K562 (cell line): ENCODE data around the gene TRPM8. TPM values are rescaled to one million over a fixed set of nuclear protein-coding genes. Genes with fewer than 3 reads are reported as not detected.
A peak's percentile ranks its signal among the peaks of the same experiment; 100 is the strongest.

Experiments used
- ATAC-seq: fragments of 200-7000 bp; cut with Tn5 transposase; 3 replicates; pipeline ENCODE4 v1.9.1; 2020; ENCODE audit warnings: moderate library complexity
- BruUV-seq: library from RNA; stranded (reverse); fragments of 400-500 nt; replicated peaks from 2 replicates; lab custom pipeline; 2021; lab: Mats Ljungman, UMichigan
- CTCF ChIA-PET: fragments of 300-600 bp; formaldehyde crosslinking; extraction: SDS; loops from one replicate; lab custom pipeline; 2021; ENCODE audit warnings: low intra/inter-chr PET ratio; lab: Yijun Ruan, JAX
- POLR2A ChIA-PET: fragments of 300-600, 350-650 bp; sonication (Branson Sonifier 250); formaldehyde crosslinking; extraction: SDS; loops from one replicate; lab custom pipeline; 2021; ENCODE audit warnings: antibody characterized with exemption, inconsistent platforms; lab: Yijun Ruan, JAX
- DNase-seq, 4 experiments: peaks; one replicate each; pipeline versions ENCODE4 v3.0.0 to v3.0.0-alpha.2; 2011 to 2018; ENCODE audit warnings: low spot score in 3 of 4, mixed read lengths in 3 of 4; ENCODE audit errors: extremely low read depth in 1 of 4
- FAIRE-seq: peaks from 2 replicates; lab custom pipeline; 2011; peaks lifted over from hg19 to GRCh38; lab: Jason Lieb, UNC
- H2AFZ ChIP-seq: 2 replicates; pipeline ENCODE4 v1.6.0; 2011; ENCODE audit warnings: low read depth, low read length, control low read depth, inconsistent platforms
- H3K27ac ChIP-seq: fragments of 200-600 bp; 3 replicates; pipeline ENCODE4 v1.8.0; 2011; ENCODE audit warnings: low read depth, mild to moderate bottlenecking, control low read depth, inconsistent platforms, low read length, moderate library complexity, mixed read lengths; ENCODE audit errors: extremely low read depth
- H3K27me3 ChIP-seq, 2 experiments: fragments of 300-600 bp in 1 of 2; 2 replicates in 1 of 2; 3 replicates in 1 of 2; pipeline versions ENCODE4 v1.6.0 to v1.8.0; 2011; ENCODE audit warnings: inconsistent platforms in 2 of 2, low read length in 2 of 2, mild to moderate bottlenecking in 1 of 2, mixed read lengths in 1 of 2, moderate library complexity in 1 of 2; ENCODE audit not compliant: control insufficient read depth in 2 of 2, insufficient read depth in 2 of 2
- H3K36me3 ChIP-seq: fragments of 300-600 bp; 3 replicates; pipeline ENCODE4 v1.8.0; 2011; ENCODE audit warnings: mild to moderate bottlenecking, low read length, inconsistent platforms; ENCODE audit not compliant: control insufficient read depth, insufficient read depth
- H3K4me1 ChIP-seq, 2 experiments: fragments of 200-600 bp in 1 of 2; replicated peaks in 1 of 2; 2 replicates in 1 of 2; 3 replicates in 1 of 2; pipeline versions ENCODE4 v1.5.1 to v1.8.0; 2011; ENCODE audit warnings: inconsistent platforms in 2 of 2, low read length in 2 of 2, mild to moderate bottlenecking in 1 of 2, mixed read lengths in 1 of 2, moderate library complexity in 1 of 2; ENCODE audit not compliant: control insufficient read depth in 2 of 2, insufficient read depth in 2 of 2
- H3K4me2 ChIP-seq: 2 replicates; pipeline ENCODE4 v1.6.1; 2011; ENCODE audit warnings: low read length, control low read depth, inconsistent platforms, mixed read lengths; ENCODE audit not compliant: insufficient read depth
- H3K4me3 ChIP-seq: fragments of 200-600 bp; sonication (generic), shearing (Covaris generic); 2 replicates; pipeline ENCODE4 v1.5.1; 2016; ENCODE audit warnings: control low read depth, inconsistent platforms
- H3K79me2 ChIP-seq: fragments of 200-600 bp; 3 replicates; pipeline ENCODE4 v1.8.0; 2011; ENCODE audit warnings: low read length, inconsistent platforms; ENCODE audit not compliant: control insufficient read depth, insufficient read depth
- H3K9ac ChIP-seq, 2 experiments: 2 replicates each; pipeline versions ENCODE4 v1.6.0 to v1.6.1; 2011; ENCODE audit warnings: low read depth in 2 of 2, low read length in 2 of 2, control low read depth in 1 of 2, inconsistent platforms in 1 of 2, mild to moderate bottlenecking in 1 of 2, mixed read lengths in 1 of 2; ENCODE audit not compliant: insufficient read depth in 1 of 2
- H3K9me1 ChIP-seq: one replicate; pipeline ENCODE4 v1.6.0; 2011; ENCODE audit warnings: inconsistent platforms, mild to moderate bottlenecking, low read length, moderate library complexity; ENCODE audit not compliant: control insufficient read depth, insufficient read depth
- H3K9me3 ChIP-seq: replicated peaks from 2 replicates; pipeline ENCODE4 v1.5.1; 2011; ENCODE audit warnings: low read depth, low read length, inconsistent platforms; ENCODE audit not compliant: control insufficient read depth, insufficient read depth
- H4K20me1 ChIP-seq: replicated peaks from 2 replicates; pipeline ENCODE4 v1.6.1; 2011; ENCODE audit warnings: low read length, inconsistent platforms, mixed read lengths; ENCODE audit not compliant: control insufficient read depth, insufficient read depth
- ETV1 ChIP-seq: fragments of 450-650 bp; conservative IDR thresholded peaks from 2 replicates; pipeline ENCODE4 v1.6.1; 2016; ENCODE audit warnings: missing genetic modification characterization, control low read depth, low read depth, missing compliant biosample characterization
- PML ChIP-seq: IDR thresholded peaks from 2 replicates; pipeline ENCODE4 v1.6.1; 2012; ENCODE audit warnings: low read length, inconsistent platforms
- RAD21 ChIP-seq, 2 experiments: fragments of 250-450 bp in 1 of 2; fragments of 450-650 bp in 1 of 2; sonication (Bioruptor Pico) in 1 of 2; formaldehyde crosslinking in 1 of 2; IDR thresholded peaks in 1 of 2; conservative IDR thresholded peaks in 1 of 2; 2 replicates each; pipeline versions ENCODE4 v1.4.0 to v1.8.0; 2020 to 2022; ENCODE audit warnings: mild to moderate bottlenecking in 2 of 2, moderate library complexity in 1 of 2
- SMAD1 ChIP-seq: fragments of 150-350 bp; IDR thresholded peaks from 2 replicates; pipeline ENCODE4 v1.6.1; 2014; ENCODE audit warnings: low read length, low read depth; ENCODE audit not compliant: partially characterized antibody
- SMC3 ChIP-seq: conservative IDR thresholded peaks from 2 replicates; pipeline ENCODE4 v1.6.1; 2011; ENCODE audit warnings: low read depth, low read length, improper control_type of control experiment; ENCODE audit not compliant: insufficient read depth
- WGBS: fragments of 100-300 bp; shearing (Covaris generic); methylation state at CpG from one replicate; pipeline ENCODE4 v1.1.6; 2016; ENCODE audit warnings: low coverage, mixed read lengths; ENCODE audit not compliant: insufficient coverage; ENCODE audit errors: missing lambda C conversion rate; 5-methylcytosine and 5-hydroxymethylcytosine counted together
- in situ Hi-C: fragments of 300-500 bp; cut with MboI; formaldehyde crosslinking; loops from 4 replicates; pipeline ENCODE4 v1.15.0; 2018; ENCODE audit warnings: inconsistent platforms, mixed read lengths
- intact Hi-C: fragments of 100-400 bp; cut with micrococcal nuclease; formaldehyde crosslinking; loops from 2 replicates; pipeline ENCODE4 v1.14.2; 2022
- polyA plus RNA-seq, 8 experiments: library from polyadenylated mRNA; depleted of rRNA in 4 of 8; stranded (reverse) in 5 of 8; unstranded in 3 of 8; fragments of >200 nt; fragmentation: Nextera tagmentation in 2 of 8; fragmentation: Illumina TruSeq in 1 of 8; extraction: Ambion mirVana in 2 of 8; extraction: Trizol in 1 of 8; gene quantifications; 2 replicates each; pipeline versions ENCODE4 v1.2.1 to v1.2.3, GENCODE V29; 2011 to 2014; ENCODE audit warnings: inconsistent platforms in 1 of 8, missing spikeins in 1 of 8
- total RNA-seq, 7 experiments: library from RNA; depleted of rRNA in 6 of 7; stranded (reverse); fragments of >200 nt in 6 of 7; fragmentation: Illumina TruSeq in 2 of 7; extraction: Trizol in 2 of 7; gene quantifications; 2 replicates each; pipeline versions ENCODE4 v1.2.1 to v1.2.3, GENCODE V29; 2011 to 2021; ENCODE audit warnings: low replicate concordance in 1 of 7
- TF ChIP-seq, protein P1 (sequence below), 3 experiments: IDR thresholded peaks in 2 of 3; conservative IDR thresholded peaks in 1 of 3; 2 replicates each; pipeline ENCODE4 v1.5.1; 2011 to 2012; ENCODE audit warnings: low read length in 3 of 3, mild to moderate bottlenecking in 3 of 3, control low read depth in 2 of 3, improper control_type of control experiment in 1 of 3, inconsistent platforms in 1 of 3, low read depth in 1 of 3, mixed read lengths in 1 of 3, moderate library complexity in 1 of 3; ENCODE audit not compliant: insufficient read depth in 2 of 3
- TF ChIP-seq, protein P2 (sequence below), 2 experiments: fragments of 450-650 bp; formaldehyde crosslinking in 1 of 2; IDR thresholded peaks; 2 replicates each; pipeline versions ENCODE4 v1.4.0 to v1.6.1; 2014 to 2020; ENCODE audit warnings: mild to moderate bottlenecking in 2 of 2, borderline replicate concordance in 1 of 2, low read depth in 1 of 2

Gene TRPM8
- total and polyA plus RNA-seq, 9 of the 15 experiments (the other 6 are each of a cell fraction or from before 2014, with no cell fraction given) = not detected

DNA sequence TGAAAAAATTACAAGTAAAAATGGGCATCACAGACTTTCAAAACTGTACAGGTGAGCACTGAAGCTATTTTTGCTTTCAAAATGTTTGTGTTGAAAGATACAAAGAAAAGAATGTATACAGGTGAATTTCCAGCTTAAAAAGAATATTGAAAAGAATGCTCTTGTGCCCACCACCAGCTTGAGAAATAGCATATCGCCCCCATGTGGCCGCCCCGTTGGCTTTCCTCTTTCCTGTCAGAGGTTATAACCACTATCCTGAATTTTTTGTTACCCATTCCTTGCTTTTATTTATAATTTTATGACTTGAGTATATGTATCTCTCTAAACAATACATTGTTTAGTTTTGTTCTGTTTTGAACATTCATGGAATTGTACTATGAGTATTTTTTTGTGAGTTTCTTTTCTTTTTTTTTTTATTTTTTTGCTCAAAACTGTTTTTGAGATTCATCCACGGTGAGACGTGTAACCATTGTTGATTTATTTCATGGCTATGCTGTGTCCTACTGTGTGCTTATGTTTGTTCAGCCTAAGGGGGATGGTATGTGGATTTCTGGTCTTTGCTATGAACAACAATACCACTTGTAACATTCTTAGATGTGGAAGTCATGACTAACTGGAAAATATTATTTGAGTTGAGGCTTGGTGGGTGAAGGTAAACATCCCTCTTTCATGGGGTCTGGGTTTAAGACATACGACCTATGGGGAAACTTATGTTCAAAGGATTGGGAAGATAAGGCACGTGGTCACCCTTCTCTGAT, 11.6 kb downstream of the TRPM8 start:
- H3K27ac ChIP-seq = no peak overlapping the region

More for the DNA sequence above, 11.6 kb downstream of the TRPM8 start:
- WGBS = 3% methylated on average over 7 of the region's 7 CpGs
- Histone ChIP-seq H3K79me2 (no peaks in the 10 kb centered on the region), H3K4me2 (no peak overlapping the region), H3K4me3 (no peak overlapping the region), H3K27me3 (peaks cover 5 to 35% of the 10 kb centered on the region in 2 experiments; a peak in 4 of 5 replicates), H3K9ac (no peak overlapping the region), H4K20me1 (no peaks in the 10 kb centered on the region), H2AFZ (no peak overlapping the region), H3K4me1 (no peaks in the 10 kb centered on the region), H3K36me3 (no peaks in the 10 kb centered on the region), H3K9me1 (no peaks in the 10 kb centered on the region), H3K9me3 (no peaks in the 10 kb centered on the region)
- peak; percentile 18 to 37 (median 27) for DNase-seq
- intact Hi-C loops = loop anchor here (1.0 kb wide), 1 partner anchor 71 kb away; no protein-coding TSS in a partner anchor
- ChIA-PET CTCF (interaction anchor here (0.6 to 1.2 kb wide), 2 partner anchors 71 to 214 kb away, joined by 3 to 6 read pairs; no protein-coding TSS in a partner anchor), POLR2A (no interaction called here)
- ATAC-seq = 0 out of 3 replicates have a peak, but pooled peaks have one; percentile 60
- TF ChIP-seq ETV1 (tag) = no peak
- TF ChIP-seq, protein P1, sequence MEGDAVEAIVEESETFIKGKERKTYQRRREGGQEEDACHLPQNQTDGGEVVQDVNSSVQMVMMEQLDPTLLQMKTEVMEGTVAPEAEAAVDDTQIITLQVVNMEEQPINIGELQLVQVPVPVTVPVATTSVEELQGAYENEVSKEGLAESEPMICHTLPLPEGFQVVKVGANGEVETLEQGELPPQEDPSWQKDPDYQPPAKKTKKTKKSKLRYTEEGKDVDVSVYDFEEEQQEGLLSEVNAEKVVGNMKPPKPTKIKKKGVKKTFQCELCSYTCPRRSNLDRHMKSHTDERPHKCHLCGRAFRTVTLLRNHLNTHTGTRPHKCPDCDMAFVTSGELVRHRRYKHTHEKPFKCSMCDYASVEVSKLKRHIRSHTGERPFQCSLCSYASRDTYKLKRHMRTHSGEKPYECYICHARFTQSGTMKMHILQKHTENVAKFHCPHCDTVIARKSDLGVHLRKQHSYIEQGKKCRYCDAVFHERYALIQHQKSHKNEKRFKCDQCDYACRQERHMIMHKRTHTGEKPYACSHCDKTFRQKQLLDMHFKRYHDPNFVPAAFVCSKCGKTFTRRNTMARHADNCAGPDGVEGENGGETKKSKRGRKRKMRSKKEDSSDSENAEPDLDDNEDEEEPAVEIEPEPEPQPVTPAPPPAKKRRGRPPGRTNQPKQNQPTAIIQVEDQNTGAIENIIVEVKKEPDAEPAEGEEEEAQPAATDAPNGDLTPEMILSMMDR (IDR thresholded peaks at IDR 0.05 in 2 of 3, conservative IDR thresholded peaks at IDR 0.05 in 1 of 3; ENCODE audit: insufficient read depth in 2 of 3, low read depth in 1 of 3, low read length in 3 of 3) = peak; percentile 35 to 56 (median 51); a peak in 4 of 6 replicates
- TF ChIP-seq SMC3 = 0 out of 2 replicates have a peak, but pooled peaks have one; percentile 6
- TF ChIP-seq, protein P2, sequence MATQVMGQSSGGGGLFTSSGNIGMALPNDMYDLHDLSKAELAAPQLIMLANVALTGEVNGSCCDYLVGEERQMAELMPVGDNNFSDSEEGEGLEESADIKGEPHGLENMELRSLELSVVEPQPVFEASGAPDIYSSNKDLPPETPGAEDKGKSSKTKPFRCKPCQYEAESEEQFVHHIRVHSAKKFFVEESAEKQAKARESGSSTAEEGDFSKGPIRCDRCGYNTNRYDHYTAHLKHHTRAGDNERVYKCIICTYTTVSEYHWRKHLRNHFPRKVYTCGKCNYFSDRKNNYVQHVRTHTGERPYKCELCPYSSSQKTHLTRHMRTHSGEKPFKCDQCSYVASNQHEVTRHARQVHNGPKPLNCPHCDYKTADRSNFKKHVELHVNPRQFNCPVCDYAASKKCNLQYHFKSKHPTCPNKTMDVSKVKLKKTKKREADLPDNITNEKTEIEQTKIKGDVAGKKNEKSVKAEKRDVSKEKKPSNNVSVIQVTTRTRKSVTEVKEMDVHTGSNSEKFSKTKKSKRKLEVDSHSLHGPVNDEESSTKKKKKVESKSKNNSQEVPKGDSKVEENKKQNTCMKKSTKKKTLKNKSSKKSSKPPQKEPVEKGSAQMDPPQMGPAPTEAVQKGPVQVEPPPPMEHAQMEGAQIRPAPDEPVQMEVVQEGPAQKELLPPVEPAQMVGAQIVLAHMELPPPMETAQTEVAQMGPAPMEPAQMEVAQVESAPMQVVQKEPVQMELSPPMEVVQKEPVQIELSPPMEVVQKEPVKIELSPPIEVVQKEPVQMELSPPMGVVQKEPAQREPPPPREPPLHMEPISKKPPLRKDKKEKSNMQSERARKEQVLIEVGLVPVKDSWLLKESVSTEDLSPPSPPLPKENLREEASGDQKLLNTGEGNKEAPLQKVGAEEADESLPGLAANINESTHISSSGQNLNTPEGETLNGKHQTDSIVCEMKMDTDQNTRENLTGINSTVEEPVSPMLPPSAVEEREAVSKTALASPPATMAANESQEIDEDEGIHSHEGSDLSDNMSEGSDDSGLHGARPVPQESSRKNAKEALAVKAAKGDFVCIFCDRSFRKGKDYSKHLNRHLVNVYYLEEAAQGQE (IDR thresholded peaks at IDR 0.05; ENCODE audit: borderline replicate concordance) = peak; percentile 22; the same call in 1 of the 2 replicates
- TF ChIP-seq, protein P2 (CRISPR knock-in tag; IDR thresholded peaks at IDR 0.05; ENCODE audit: low read depth) = no peak
- TF ChIP-seq SMAD1 = no peak
- peak; percentile 14 to 49; a peak in 2 of 4 replicates for TF ChIP-seq RAD21 (CRISPR knock-in tag; conservative IDR thresholded peaks at IDR 0.05 in 1 of 2, IDR thresholded peaks at IDR 0.05 in 1 of 2)
- no peak for TF ChIP-seq PML
- FAIRE-seq = no peak
- in situ Hi-C loops = no loop called here
- BruUV-seq = no TSS peak
